ENCODE data around the gene NFIB. TPM values are rescaled to one million over a fixed set of nuclear protein-coding genes. Genes with fewer than 3 reads are reported as not detected.

Gene NFIB
- total RNA-seq, 1 experiment from 2014 or later, result 12.5 TPM

- DNase-seq (ENCODE audit: low spot score) (no peak), ATAC-seq (no peak)
- no peaks in the 10 kb centered on the region for H3K4me1 Mint-ChIP-seq
- H3K27ac Mint-ChIP-seq, result no peak overlapping the region
- TF ChIP-seq FOXK1 (CRISPR knock-in tag; IDR thresholded peaks at IDR 0.05) (no peak), ZNF138 (CRISPR knock-in tag; conservative IDR thresholded peaks at IDR 0.05) (no peak), IRF2 (CRISPR knock-in tag; IDR thresholded peaks at IDR 0.05; ENCODE audit: borderline replicate concordance, low read depth) (no peak), ATF2 (CRISPR knock-in tag; IDR thresholded peaks at IDR 0.05; ENCODE audit: borderline replicate concordance, low read depth) (no peak), TCF7 (CRISPR knock-in tag; IDR thresholded peaks at IDR 0.05; ENCODE audit: low read depth) (no peak), PRDM15 (CRISPR knock-in tag; IDR thresholded peaks at IDR 0.05) (no peak), IRF1 (CRISPR knock-in tag; IDR thresholded peaks at IDR 0.05) (no peak), EMX1 (CRISPR knock-in tag; IDR thresholded peaks at IDR 0.05) (no peak), MXD4 (CRISPR knock-in tag; IDR thresholded peaks at IDR 0.05; ENCODE audit: borderline replicate concordance) (no peak), RORB (CRISPR knock-in tag; IDR thresholded peaks at IDR 0.05) (no peak), NR2C2 (CRISPR knock-in tag; IDR thresholded peaks at IDR 0.05) (no peak), ELF4 (CRISPR knock-in tag; IDR thresholded peaks at IDR 0.05; ENCODE audit: low read depth) (no peak), ZNF281 (CRISPR knock-in tag; IDR thresholded peaks at IDR 0.05) (no peak), SMAD3 (CRISPR knock-in tag; IDR thresholded peaks at IDR 0.05; ENCODE audit: borderline replicate concordance) (no peak), AFF4 (CRISPR knock-in tag; IDR thresholded peaks at IDR 0.05; ENCODE audit: borderline replicate concordance) (no peak)
- no peaks in the 10 kb centered on the region for H3K9me3 Mint-ChIP-seq
- H3K36me3 Mint-ChIP-seq, result no peaks in the 10 kb centered on the region
- CTCF ChIA-PET, result no interaction called here
- H3K4me3 Mint-ChIP-seq, result no peak overlapping the region
- POLR2A ChIA-PET, result no interaction called here
- no peaks in the 10 kb centered on the region for H3K27me3 Mint-ChIP-seq (ENCODE audit: low read depth)
Measured at GRCh38 chr9:14289916-14290315, 24.0 kb downstream of the NFIB start.
